ENCODE measurements around the gene FSTL4. TPM values are rescaled to one million over a fixed set of nuclear protein-coding genes. Genes with fewer than 3 reads are reported as not detected.

The FSTL4 gene
- total and polyA plus RNA-seq, 2 of the 4 experiments (the other 2 are of a cell fraction): 0.18 TPM; not detected in 1

- no peaks in the 10 kb centered on the region for H3K9me1 ChIP-seq (ENCODE audit: insufficient read depth, low read length)
- POLR2A ChIA-PET (ENCODE audit: unreplicated experiment): no interaction called here
- no peak overlapping the region for H2BK20ac ChIP-seq (ENCODE audit: low read depth, low read length)
- no peak overlapping the region for H4K91ac ChIP-seq (ENCODE audit: insufficient read depth, low read depth, low read length)
- ATAC-seq (ENCODE audit: low read depth) (no peak), DNase-seq (no peak)
- H2BK5ac ChIP-seq (ENCODE audit: low read depth, low read length, poor library complexity, severe bottlenecking): no peak overlapping the region
- H3K9ac ChIP-seq (ENCODE audit: low read depth, low read length): no peak overlapping the region
- no peak overlapping the region for H3K27ac ChIP-seq (ENCODE audit: insufficient read depth, low read length)
- no peak overlapping the region for H2BK15ac ChIP-seq (ENCODE audit: low read depth, low read length)
- no peak overlapping the region for H3K56ac ChIP-seq (ENCODE audit: extremely low read depth, insufficient read depth, low read length)
- BruUV-seq (replicated peaks): no TSS peak
- no peaks in the 10 kb centered on the region for H3K9me3 ChIP-seq (ENCODE audit: control insufficient read depth, insufficient read depth, low read length)
- no peaks in the 10 kb centered on the region for H3K79me1 ChIP-seq (ENCODE audit: low read depth in 1 of 2, low read length in 2 of 2)
- no peak overlapping the region for H3K4ac ChIP-seq (ENCODE audit: low read depth, low read length)
- no peak overlapping the region for H2BK120ac ChIP-seq (ENCODE audit: low read depth, low read length)
- H2AK5ac ChIP-seq (ENCODE audit: low read depth, low read length): no peak overlapping the region
- peaks cover 7% of the 10 kb centered on the region; the same call in 1 of the 2 replicates for H3K27me3 ChIP-seq (ENCODE audit: control insufficient read depth, insufficient read depth, low read length)
- H3K4me2 ChIP-seq (ENCODE audit: low read depth, low read length): no peak overlapping the region
- no peak overlapping the region for H2AK9ac ChIP-seq (replicated peaks; ENCODE audit: low read depth, low read length, poor library complexity)
- H4K5ac ChIP-seq (ENCODE audit: low read depth, low read length): no peak overlapping the region
- H3K18ac ChIP-seq (ENCODE audit: low read depth, low read length): no peak overlapping the region
- H3K23ac ChIP-seq (ENCODE audit: low read depth, low read length): no peak overlapping the region
- no peak overlapping the region for H3K4me3 ChIP-seq (ENCODE audit: insufficient read depth, low read depth, low read length)
- H2AFZ ChIP-seq (replicated peaks; ENCODE audit: low read length, poor library complexity): no peak overlapping the region
- no peak overlapping the region for H4K8ac ChIP-seq (ENCODE audit: low read depth in 2 of 2, low read length in 2 of 2)
- CTCF ChIA-PET: no interaction called here
- no peak for TF ChIP-seq MAZ (IDR thresholded peaks at IDR 0.05; ENCODE audit: borderline replicate concordance, low read depth, low read length)
- no peak for TF ChIP-seq CEBPB (IDR thresholded peaks at IDR 0.05; ENCODE audit: low read depth, low read length)
- no peak for TF ChIP-seq RAD21 (IDR thresholded peaks at IDR 0.05; ENCODE audit: low read length)
- no peaks in the 10 kb centered on the region for H3K36me3 ChIP-seq (ENCODE audit: control insufficient read depth, insufficient read depth, low read length)
- in situ Hi-C loops (cut with MboI; ENCODE audit: low sequenced_read_pairs): no loop called here
- H4K20me1 ChIP-seq (ENCODE audit: insufficient read depth, low read length): no peaks in the 10 kb centered on the region
- WGBS, 2 experiments (ENCODE audit: extremely low coverage in 2 of 2, insufficient read length in 1 of 2): no CpG with 5 or more reads among the region's 10 CpGs
- dilution Hi-C loops (cut with HindIII; ENCODE audit: low sequenced_read_pairs, unreplicated experiment): no loop called here
- intact Hi-C loops (cut with micrococcal nuclease): no loop called here
- H3K14ac ChIP-seq (replicated peaks; ENCODE audit: low read depth, low read length): no peak overlapping the region
- no peaks in the 10 kb centered on the region for H3K4me1 ChIP-seq (ENCODE audit: control insufficient read depth, insufficient read depth, low read length)
Measured at GRCh38 chr5:133478199-133478985, 133.9 kb downstream of the FSTL4 start.

All from IMR-90 (cell line).